ENCODE data around the gene CEP41.

DNA sequence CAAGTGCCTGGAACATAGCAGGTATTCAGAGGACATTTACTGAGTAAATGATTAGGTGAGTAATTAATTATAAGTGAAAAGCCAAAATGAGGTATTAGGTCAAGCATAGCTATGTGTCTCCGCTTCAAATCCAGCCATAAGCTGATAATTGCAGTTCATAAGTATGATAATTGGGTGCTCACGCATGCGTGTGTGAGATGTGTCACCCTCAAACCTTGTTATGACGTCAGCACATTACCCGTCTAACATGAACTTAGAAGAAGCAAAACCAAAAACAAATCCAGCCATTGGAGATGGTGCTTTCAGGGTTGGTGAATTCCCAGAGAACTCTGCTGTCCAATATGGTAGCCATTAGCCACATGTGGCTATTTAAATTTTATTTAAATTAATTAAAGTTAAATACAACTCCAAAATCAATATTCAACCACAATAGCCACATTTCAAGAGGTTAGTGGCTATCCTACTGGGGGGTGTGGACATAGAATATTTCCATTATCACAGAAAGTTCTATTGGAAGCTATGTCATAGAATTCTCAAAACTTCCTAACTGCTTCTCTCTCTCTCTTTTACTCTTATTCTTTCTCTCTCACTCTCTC is 96.4 kb downstream of the CEP41 start, which contains the start of gene CPA5:
- TF ChIP-seq, protein P1, sequence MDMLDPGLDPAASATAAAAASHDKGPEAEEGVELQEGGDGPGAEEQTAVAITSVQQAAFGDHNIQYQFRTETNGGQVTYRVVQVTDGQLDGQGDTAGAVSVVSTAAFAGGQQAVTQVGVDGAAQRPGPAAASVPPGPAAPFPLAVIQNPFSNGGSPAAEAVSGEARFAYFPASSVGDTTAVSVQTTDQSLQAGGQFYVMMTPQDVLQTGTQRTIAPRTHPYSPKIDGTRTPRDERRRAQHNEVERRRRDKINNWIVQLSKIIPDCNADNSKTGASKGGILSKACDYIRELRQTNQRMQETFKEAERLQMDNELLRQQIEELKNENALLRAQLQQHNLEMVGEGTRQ (CRISPR knock-in tag; IDR thresholded peaks at IDR 0.05), result no peak
- TF ChIP-seq ZNF138 (CRISPR knock-in tag; conservative IDR thresholded peaks at IDR 0.05) (no peak), TCF7 (CRISPR knock-in tag; IDR thresholded peaks at IDR 0.05; ENCODE audit: low read depth) (no peak), CTCF (IDR thresholded peaks at IDR 0.05) (no peak), ETV6 (CRISPR knock-in tag; IDR thresholded peaks at IDR 0.05) (no peak), ZBTB21 (CRISPR knock-in tag; IDR thresholded peaks at IDR 0.05; ENCODE audit: borderline replicate concordance) (no peak), TEAD4 (CRISPR knock-in tag; IDR thresholded peaks at IDR 0.05) (no peak), NR3C1 (CRISPR knock-in tag; conservative IDR thresholded peaks at IDR 0.05; ENCODE audit: low read depth) (no peak), MYBL2 (CRISPR knock-in tag; IDR thresholded peaks at IDR 0.05) (no peak)
- TF ChIP-seq, protein P2, sequence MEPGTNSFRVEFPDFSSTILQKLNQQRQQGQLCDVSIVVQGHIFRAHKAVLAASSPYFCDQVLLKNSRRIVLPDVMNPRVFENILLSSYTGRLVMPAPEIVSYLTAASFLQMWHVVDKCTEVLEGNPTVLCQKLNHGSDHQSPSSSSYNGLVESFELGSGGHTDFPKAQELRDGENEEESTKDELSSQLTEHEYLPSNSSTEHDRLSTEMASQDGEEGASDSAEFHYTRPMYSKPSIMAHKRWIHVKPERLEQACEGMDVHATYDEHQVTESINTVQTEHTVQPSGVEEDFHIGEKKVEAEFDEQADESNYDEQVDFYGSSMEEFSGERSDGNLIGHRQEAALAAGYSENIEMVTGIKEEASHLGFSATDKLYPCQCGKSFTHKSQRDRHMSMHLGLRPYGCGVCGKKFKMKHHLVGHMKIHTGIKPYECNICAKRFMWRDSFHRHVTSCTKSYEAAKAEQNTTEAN (CRISPR knock-in tag; IDR thresholded peaks at IDR 0.05), result no peak
